ENCODE measurements around the gene NACC2. TPM values are rescaled to one million over a fixed set of nuclear protein-coding genes. Genes with fewer than 3 reads are reported as not detected.
A peak's percentile ranks its signal among the peaks of the same experiment; 100 is the strongest.

NACC2 gene
- total and polyA plus RNA-seq, 4 donors: 22.9 to 53.4 (median 32.1) TPM

- Histone ChIP-seq H3K9me3 (ENCODE audit: control insufficient read depth, insufficient read depth, low read length) (no peaks in the 10 kb centered on the region), H3K27me3 (ENCODE audit: control insufficient read depth, insufficient read depth, low read length) (no peaks in the 10 kb centered on the region), H3K27ac (ENCODE audit: low read depth, low read length) (no peak overlapping the region), H3K4me1 (ENCODE audit: control insufficient read depth, insufficient read depth, low read length) (peaks cover 82% of the 10 kb centered on the region), H3K4me3 (ENCODE audit: low read depth, low read length) (no peak overlapping the region), H3K36me3 (ENCODE audit: control insufficient read depth, insufficient read depth, low read length) (peaks cover 31% of the 10 kb centered on the region)
- DNase-seq (ENCODE audit: low read depth in 4 of 6, low spot score in 6 of 6): no peak
- WGBS (ENCODE audit: insufficient coverage): 77% methylated on average over 24 of the region's 24 CpGs
Observed at GRCh38 chr9:136087741-136088480, 7.2 kb downstream of the NACC2 start.

- Histone ChIP-seq H3K9me3 (ENCODE audit: control insufficient read depth, insufficient read depth, low read length) (no peaks in the 10 kb centered on the region), H3K4me3 (ENCODE audit: low read depth, low read length) (no peak overlapping the region), H3K4me1 (ENCODE audit: control insufficient read depth, insufficient read depth, low read length) (peaks cover 81% of the 10 kb centered on the region), H3K27ac (ENCODE audit: low read depth, low read length) (no peak overlapping the region), H3K27me3 (ENCODE audit: control insufficient read depth, insufficient read depth, low read length) (no peaks in the 10 kb centered on the region), H3K36me3 (ENCODE audit: control insufficient read depth, insufficient read depth, low read length) (peaks cover 30% of the 10 kb centered on the region)
- DNase-seq (ENCODE audit: low read depth in 4 of 6, low spot score in 6 of 6): no peak
- 81% methylated on average over 21 of the region's 21 CpGs for whole genome bisulfite sequencing (ENCODE audit: insufficient coverage)
Observed at GRCh38 chr9:136086951-136087740, 7.9 kb downstream of the NACC2 start.

DNA sequence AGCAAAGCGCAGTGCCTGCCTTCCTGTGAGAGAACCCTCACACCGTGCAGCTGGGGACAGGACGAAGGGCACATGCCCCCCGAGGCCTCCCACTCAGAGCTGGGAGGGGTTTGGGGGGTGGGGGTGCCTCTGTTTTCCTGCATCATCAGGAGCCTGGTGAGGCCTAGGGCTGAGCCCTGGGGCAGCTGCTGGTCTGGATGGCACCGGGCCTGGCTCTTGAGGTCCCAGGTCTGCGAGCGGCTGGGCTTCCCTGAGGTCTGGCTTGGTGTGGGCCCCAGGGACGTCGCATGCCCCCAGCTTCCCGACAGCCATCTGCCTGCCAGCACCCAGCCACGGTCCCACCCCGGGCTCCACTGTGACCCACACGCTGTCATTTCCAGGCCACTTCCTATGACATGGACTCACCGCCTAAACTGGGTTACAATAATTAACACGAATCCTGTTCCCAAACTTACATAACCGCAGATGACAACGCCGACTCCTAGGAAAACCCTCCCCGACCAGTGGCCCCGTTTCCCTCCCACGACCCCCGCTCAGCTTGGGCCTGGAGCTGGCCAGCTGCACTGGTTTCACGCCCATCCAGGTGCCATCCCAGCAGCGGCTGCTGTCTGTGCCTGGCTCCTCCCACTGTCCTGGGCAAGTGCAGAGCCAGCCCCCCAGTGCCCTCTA lies 8.7 kb downstream of the NACC2 start:
- no peak for DNase-seq (ENCODE audit: low read depth in 4 of 6, low spot score in 6 of 6)
- no peak overlapping the region for H3K4me3 ChIP-seq (ENCODE audit: low read depth, low read length)
- H3K36me3 ChIP-seq (ENCODE audit: control insufficient read depth, insufficient read depth, low read length): peaks cover 33% of the 10 kb centered on the region
- H3K4me1 ChIP-seq (ENCODE audit: control insufficient read depth, insufficient read depth, low read length): peaks cover 81% of the 10 kb centered on the region
- H3K9me3 ChIP-seq (ENCODE audit: control insufficient read depth, insufficient read depth, low read length): no peaks in the 10 kb centered on the region
- WGBS (ENCODE audit: insufficient coverage): 71% methylated on average over 24 of the region's 24 CpGs
- no peaks in the 10 kb centered on the region for H3K27me3 ChIP-seq (ENCODE audit: control insufficient read depth, insufficient read depth, low read length)
- H3K27ac ChIP-seq (ENCODE audit: low read depth, low read length): peak overlapping the region; percentile 42

- Histone ChIP-seq H3K4me3 (ENCODE audit: low read depth, low read length) (no peak overlapping the region), H3K4me1 (ENCODE audit: control insufficient read depth, insufficient read depth, low read length) (peaks cover 81% of the 10 kb centered on the region), H3K36me3 (ENCODE audit: control insufficient read depth, insufficient read depth, low read length) (peaks cover 35% of the 10 kb centered on the region), H3K27ac (ENCODE audit: low read depth, low read length) (peak overlapping the region; percentile 42), H3K9me3 (ENCODE audit: control insufficient read depth, insufficient read depth, low read length) (no peaks in the 10 kb centered on the region), H3K27me3 (ENCODE audit: control insufficient read depth, insufficient read depth, low read length) (no peaks in the 10 kb centered on the region)
- WGBS (ENCODE audit: insufficient coverage): 35% methylated on average over 16 of the region's 16 CpGs
- DNase-seq (ENCODE audit: low read depth in 4 of 6, low spot score in 6 of 6): peak in 2 of 6 donors; percentile 61 to 77
Observed at GRCh38 chr9:136085815-136086212, 9.3 kb downstream of the NACC2 start.

GRCh38 chr9:136084063-136084944 lies 10.8 kb downstream of the NACC2 start:
- DNase-seq (ENCODE audit: low read depth in 4 of 6, low spot score in 6 of 6): no peak
- Histone ChIP-seq H3K27ac (ENCODE audit: low read depth, low read length) (no peak overlapping the region), H3K27me3 (ENCODE audit: control insufficient read depth, insufficient read depth, low read length) (no peaks in the 10 kb centered on the region), H3K36me3 (ENCODE audit: control insufficient read depth, insufficient read depth, low read length) (peaks cover 40% of the 10 kb centered on the region), H3K9me3 (ENCODE audit: control insufficient read depth, insufficient read depth, low read length) (no peaks in the 10 kb centered on the region), H3K4me1 (ENCODE audit: control insufficient read depth, insufficient read depth, low read length) (peaks cover 82% of the 10 kb centered on the region), H3K4me3 (ENCODE audit: low read depth, low read length) (no peak overlapping the region)
- WGBS (ENCODE audit: insufficient coverage): 91% methylated on average over 24 of the region's 33 CpGs

DNA sequence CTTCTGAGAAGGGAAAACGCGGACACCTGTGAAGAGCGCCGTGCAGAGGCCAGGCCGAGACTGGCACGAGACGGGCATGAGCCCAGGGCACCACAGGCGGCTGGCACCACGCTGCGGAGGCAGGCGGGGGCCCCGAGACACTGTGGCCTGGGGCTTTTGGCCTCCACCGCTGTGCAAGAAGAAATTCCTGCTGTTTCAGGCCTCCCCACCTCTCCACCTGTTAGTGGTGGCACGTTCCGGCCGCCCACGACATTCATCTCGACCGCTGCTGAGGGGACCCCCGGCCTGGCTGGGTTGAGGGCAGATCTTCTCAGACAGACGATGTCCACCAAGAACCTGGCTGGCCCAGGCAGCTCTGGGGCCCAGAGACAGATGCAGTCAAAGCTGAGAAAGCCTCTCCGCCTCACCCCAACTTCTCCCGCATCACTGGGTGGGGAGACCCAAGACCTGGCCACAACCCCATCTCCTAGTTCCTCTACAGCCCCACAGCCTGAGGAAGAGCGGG lies 11.5 kb downstream of the NACC2 start:
- H3K9me3 ChIP-seq (ENCODE audit: control insufficient read depth, insufficient read depth, low read length): no peaks in the 10 kb centered on the region
- H3K36me3 ChIP-seq (ENCODE audit: control insufficient read depth, insufficient read depth, low read length): peaks cover 43% of the 10 kb centered on the region
- H3K27ac ChIP-seq (ENCODE audit: low read depth, low read length): no peak overlapping the region
- H3K27me3 ChIP-seq (ENCODE audit: control insufficient read depth, insufficient read depth, low read length): no peaks in the 10 kb centered on the region
- DNase-seq (ENCODE audit: low read depth in 4 of 6, low spot score in 6 of 6): no peak
- 92% methylated on average over 22 of the region's 24 CpGs for whole genome bisulfite sequencing (ENCODE audit: insufficient coverage)
- no peak overlapping the region for H3K4me3 ChIP-seq (ENCODE audit: low read depth, low read length)
- peaks cover 82% of the 10 kb centered on the region for H3K4me1 ChIP-seq (ENCODE audit: control insufficient read depth, insufficient read depth, low read length)

GRCh38 chr9:136082496-136083361 lies 12.4 kb downstream of the NACC2 start:
- 66% methylated on average over 30 of the region's 34 CpGs for WGBS (ENCODE audit: insufficient coverage)
- peaks cover 43% of the 10 kb centered on the region for H3K36me3 ChIP-seq (ENCODE audit: control insufficient read depth, insufficient read depth, low read length)
- no peaks in the 10 kb centered on the region for H3K9me3 ChIP-seq (ENCODE audit: control insufficient read depth, insufficient read depth, low read length)
- H3K27ac ChIP-seq (ENCODE audit: low read depth, low read length): no peak overlapping the region
- peaks cover 74% of the 10 kb centered on the region for H3K4me1 ChIP-seq (ENCODE audit: control insufficient read depth, insufficient read depth, low read length)
- no peak overlapping the region for H3K4me3 ChIP-seq (ENCODE audit: low read depth, low read length)
- no peaks in the 10 kb centered on the region for H3K27me3 ChIP-seq (ENCODE audit: control insufficient read depth, insufficient read depth, low read length)
- DNase-seq (ENCODE audit: low read depth in 4 of 6, low spot score in 6 of 6): no peak

DNA sequence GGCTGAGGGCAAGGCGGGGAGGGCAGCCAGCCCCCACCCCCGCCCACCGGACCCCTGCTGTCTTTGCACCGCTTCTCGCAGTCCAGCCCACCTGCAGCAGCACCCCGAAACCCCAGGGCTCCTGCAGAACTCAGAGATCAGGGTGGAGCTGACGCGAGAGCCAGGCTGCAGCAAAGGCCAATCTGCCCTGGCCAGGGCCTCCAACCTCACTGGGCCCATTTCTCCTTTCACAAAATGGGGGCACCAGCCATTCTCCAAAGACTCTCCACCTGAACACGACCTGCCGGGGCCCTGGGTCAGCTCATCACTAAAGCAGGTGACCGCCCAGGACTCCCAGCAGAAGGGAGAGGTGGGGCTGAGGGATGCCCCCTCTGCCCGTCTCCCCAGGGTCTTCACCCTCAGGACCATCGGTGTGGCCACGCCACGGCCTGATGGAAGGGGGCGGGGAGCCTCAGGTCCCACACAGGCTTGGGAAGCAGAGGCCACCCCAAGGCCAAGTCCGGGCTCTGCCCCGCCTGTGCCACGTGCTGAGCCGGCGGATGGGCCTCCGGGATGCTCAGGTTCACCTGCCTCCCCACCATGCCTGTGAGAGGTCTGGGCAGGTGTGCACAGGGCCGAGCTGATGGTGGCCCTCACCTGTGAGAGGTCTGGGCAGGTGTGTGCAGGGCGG lies 13.1 kb downstream of the NACC2 start:
- no peak for DNase-seq (ENCODE audit: low read depth in 4 of 6, low spot score in 6 of 6)
- Histone ChIP-seq H3K4me1 (ENCODE audit: control insufficient read depth, insufficient read depth, low read length) (peaks cover 67% of the 10 kb centered on the region), H3K4me3 (ENCODE audit: low read depth, low read length) (no peak overlapping the region), H3K27ac (ENCODE audit: low read depth, low read length) (no peak overlapping the region), H3K36me3 (ENCODE audit: control insufficient read depth, insufficient read depth, low read length) (peaks cover 36% of the 10 kb centered on the region), H3K27me3 (ENCODE audit: control insufficient read depth, insufficient read depth, low read length) (no peaks in the 10 kb centered on the region), H3K9me3 (ENCODE audit: control insufficient read depth, insufficient read depth, low read length) (no peaks in the 10 kb centered on the region)
- 88% methylated on average over 20 of the region's 24 CpGs for WGBS (ENCODE audit: insufficient coverage)
